Activated naive CD4-positive, alpha-beta T cell (primary cell): Measurements from ENCODE around the gene LRRC27.

ENCODE experiments used
- DNase-seq, 4 experiments: peaks; one replicate each; lab custom pipeline; 2025; lab: John Stamatoyannopoulos, UW

LRRC27 gene

GRCh38 chr10:132427006-132427771 is 95.2 kb downstream of the LRRC27 start:
- no peak for DNase-seq

DNA sequence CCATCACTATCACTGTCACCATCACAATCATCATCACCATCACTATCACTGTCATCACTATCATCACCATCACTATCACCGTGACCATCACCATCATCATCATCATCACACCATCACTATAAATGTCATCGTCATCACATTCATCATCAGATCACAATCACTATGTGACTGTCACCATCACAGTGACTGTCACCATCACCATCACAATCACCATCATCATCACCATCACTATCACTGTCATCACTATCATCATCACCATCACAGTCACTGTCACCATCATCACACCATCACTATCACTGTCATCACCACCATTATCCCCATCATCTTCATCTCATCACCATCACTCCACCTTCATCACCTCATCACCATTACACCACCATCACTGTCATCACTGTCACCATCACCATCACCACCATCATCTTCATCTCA is 96.0 kb downstream of the LRRC27 start:
- DNase-seq, result no peak

GRCh38 chr10:132428486-132428995 is 96.5 kb downstream of the LRRC27 start:
- no peak for DNase-seq
